HCT116 (cell line): ENCODE measurements around the gene CDH4.

Source experiments
- CEBPB ChIP-seq: IDR thresholded peaks from 2 replicates; pipeline ENCODE4 v1.6.1; 2012; ENCODE audit warnings: low read depth
- CTCF ChIP-seq, 3 experiments: fragments of 200-600 bp in 1 of 3; sonication (generic) in 1 of 3; IDR thresholded peaks in 2 of 3; conservative IDR thresholded peaks in 1 of 3; 2 replicates each; pipeline ENCODE4 v1.5.1; 2012 to 2017; ENCODE audit warnings: low read depth in 2 of 3, low read length in 2 of 3, antibody characterized with exemption in 1 of 3, borderline replicate concordance in 1 of 3, control low read depth in 1 of 3, mild to moderate bottlenecking in 1 of 3, mixed read lengths in 1 of 3, mixed run types in 1 of 3, moderate library complexity in 1 of 3; ENCODE audit not compliant: insufficient read depth in 1 of 3
- EZH2 ChIP-seq: fragments of 200-600 bp; sonication (generic); IDR thresholded peaks from 2 replicates; pipeline ENCODE4 v1.6.1; 2017; ENCODE audit warnings: antibody characterized with exemption, mixed run types
- EZH2phosphoT487 ChIP-seq: fragments of 200-600 bp; IDR thresholded peaks from 2 replicates; pipeline ENCODE4 v1.6.1; 2018; ENCODE audit warnings: antibody characterized with exemption, borderline replicate concordance
- POLR2A ChIP-seq: IDR thresholded peaks from 2 replicates; pipeline ENCODE4 v1.7.0; 2011; ENCODE audit warnings: borderline replicate concordance; ENCODE audit not compliant: insufficient read depth, insufficient read length; ENCODE audit errors: extremely low read depth
- POLR2AphosphoS5 ChIP-seq: IDR thresholded peaks from 2 replicates; pipeline ENCODE4 v1.6.1; 2011; ENCODE audit warnings: mild to moderate bottlenecking, low read depth, low read length, moderate library complexity
- RAD21 ChIP-seq: IDR thresholded peaks from 2 replicates; pipeline ENCODE4 v1.6.1; 2012; ENCODE audit warnings: low read depth, mild to moderate bottlenecking
- SRF ChIP-seq: IDR thresholded peaks from 2 replicates; pipeline ENCODE4 v1.6.1; 2012; ENCODE audit warnings: low read depth
- YY1 ChIP-seq: IDR thresholded peaks from 2 replicates; pipeline ENCODE4 v1.6.1; 2011; ENCODE audit warnings: low read length, low read depth, moderate library complexity, mild to moderate bottlenecking; ENCODE audit not compliant: insufficient replicate concordance; ENCODE audit errors: extremely low read depth
- ZBTB33 ChIP-seq: IDR thresholded peaks from 2 replicates; pipeline ENCODE4 v1.6.1; 2011; ENCODE audit warnings: mild to moderate bottlenecking, low read length, moderate library complexity; ENCODE audit not compliant: insufficient replicate concordance; ENCODE audit errors: extremely low read depth
- ZNF274 ChIP-seq: fragments of 200-500 bp; sonication (Bioruptor generic); IDR thresholded peaks from 2 replicates; pipeline ENCODE4 v1.6.1; 2014; ENCODE audit warnings: mild to moderate bottlenecking, low read depth, low read length, inconsistent platforms
- TF ChIP-seq, protein P1 (sequence below): IDR thresholded peaks from 2 replicates; pipeline ENCODE4 v1.6.1; 2012

- TF ChIP-seq, protein P1, sequence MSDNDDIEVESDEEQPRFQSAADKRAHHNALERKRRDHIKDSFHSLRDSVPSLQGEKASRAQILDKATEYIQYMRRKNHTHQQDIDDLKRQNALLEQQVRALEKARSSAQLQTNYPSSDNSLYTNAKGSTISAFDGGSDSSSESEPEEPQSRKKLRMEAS, result no peak
- TF ChIP-seq CEBPB (no peak), EZH2phosphoT487 (no peak), CTCF (IDR thresholded peaks at IDR 0.05 in 2 of 3, conservative IDR thresholded peaks at IDR 0.05 in 1 of 3; ENCODE audit: borderline replicate concordance in 1 of 3, insufficient read depth in 1 of 3, low read depth in 2 of 3, low read length in 2 of 3) (no peak), YY1 (no peak), POLR2A (no peak), SRF (no peak), POLR2AphosphoS5 (no peak), EZH2 (no peak), ZNF274 (no peak), ZBTB33 (no peak), RAD21 (no peak)
These were observed 62.4 kb downstream of the CDH4 start for GRCh38 chr20:61314326-61315010.
